ENCODE results near the gene RXFP4. TPM values are rescaled to one million over a fixed set of nuclear protein-coding genes. Genes with fewer than 3 reads are reported as not detected.

RXFP4 gene
- total and polyA plus RNA-seq, 9 of the 15 experiments (the other 6 are each of a cell fraction or from before 2014, with no cell fraction given): 0.64 TPM; not detected in 8

GRCh38 chr1:155893389-155894142 is 47.9 kb upstream of the RXFP4 start (continued):
- TF ChIP-seq CUX1 (CRISPR knock-in tag; IDR thresholded peaks at IDR 0.05): no peak
- TF ChIP-seq ZNF609 (CRISPR knock-in tag; IDR thresholded peaks at IDR 0.05; ENCODE audit: borderline replicate concordance): no peak
- TF ChIP-seq ZNF124 (CRISPR knock-in tag; IDR thresholded peaks at IDR 0.05): no peak
- no peak for TF ChIP-seq ZC3H4 (CRISPR knock-in tag; IDR thresholded peaks at IDR 0.05; ENCODE audit: borderline replicate concordance)
- TF ChIP-seq ZNF408 (CRISPR knock-in tag; IDR thresholded peaks at IDR 0.05; ENCODE audit: low read depth): no peak
- TF ChIP-seq TAL1 (IDR thresholded peaks at IDR 0.05): no peak
- TF ChIP-seq ZNF384 (IDR thresholded peaks at IDR 0.05; ENCODE audit: low read depth, low read length): 0 out of 2 replicates have a peak, but pooled peaks have one; percentile 18
- no peak for TF ChIP-seq PURB (CRISPR knock-in tag; IDR thresholded peaks at IDR 0.05; ENCODE audit: low read depth)
- peak; percentile 76 for TF ChIP-seq CEBPB (tag; IDR thresholded peaks at IDR 0.05)
- no peak for TF ChIP-seq CREB1 (IDR thresholded peaks at IDR 0.05)
- no peak for TF ChIP-seq CREB1 (CRISPR knock-in tag; IDR thresholded peaks at IDR 0.05)
- TF ChIP-seq PCBP2 (IDR thresholded peaks at IDR 0.05; ENCODE audit: low read depth, low read length, poor library complexity, severe bottlenecking): no peak
- no peak for TF ChIP-seq CCNT2 (IDR thresholded peaks at IDR 0.05; ENCODE audit: borderline replicate concordance, extremely low read depth, insufficient read length, low read depth, low read length)
- TF ChIP-seq TFAP4 (CRISPR knock-in tag; IDR thresholded peaks at IDR 0.05; ENCODE audit: borderline replicate concordance): no peak
- TF ChIP-seq ZNF197 (CRISPR knock-in tag; IDR thresholded peaks at IDR 0.05; ENCODE audit: low read depth): no peak
- no peak for TF ChIP-seq CEBPG (CRISPR knock-in tag; IDR thresholded peaks at IDR 0.05)
- TF ChIP-seq CEBPG (tag; conservative IDR thresholded peaks at IDR 0.05 in 1 of 2, IDR thresholded peaks at IDR 0.05 in 1 of 2): peak; percentile 21 to 61; a peak in 2 of 4 replicates
